Fibroblast of skin of scalp (primary cell): Measurements from ENCODE around the gene NFIA.
A peak's percentile ranks its signal among the peaks of the same experiment; 100 is the strongest.

ENCODE experiments used
- DNase-seq: peaks from one replicate; pipeline ENCODE4 v3.0.0-alpha.2; 2013

Gene NFIA

GRCh38 chr1:61378494-61379180 is 296.3 kb downstream of the NFIA start:
- DNase-seq, result no peak

GRCh38 chr1:61379693-61380092 is 297.3 kb downstream of the NFIA start:
- DNase-seq, result no peak

GRCh38 chr1:61380561-61380960 is 298.2 kb downstream of the NFIA start:
- no peak for DNase-seq

GRCh38 chr1:61386323-61386722 is 304.0 kb downstream of the NFIA start:
- DNase-seq, result no peak

- no peak for DNase-seq
These were observed 304.4 kb downstream of the NFIA start for GRCh38 chr1:61386770-61387169.

GRCh38 chr1:61387829-61388228 is 305.5 kb downstream of the NFIA start:
- DNase-seq, result no peak

- peak; percentile 73 for DNase-seq
These were observed 306.2 kb downstream of the NFIA start for GRCh38 chr1:61388566-61388965.

GRCh38 chr1:61389194-61389925 is 307.0 kb downstream of the NFIA start:
- DNase-seq, result no peak

- no peak for DNase-seq
These were observed 307.8 kb downstream of the NFIA start for GRCh38 chr1:61389926-61390845.

GRCh38 chr1:61391730-61392129 is 309.4 kb downstream of the NFIA start:
- no peak for DNase-seq

GRCh38 chr1:61392409-61393242 is 310.3 kb downstream of the NFIA start:
- no peak for DNase-seq

GRCh38 chr1:61393575-61393974 is 311.2 kb downstream of the NFIA start:
- DNase-seq, result no peak

GRCh38 chr1:61395146-61395800 is 312.9 kb downstream of the NFIA start:
- no peak for DNase-seq

- DNase-seq, result no peak
These were observed 315.1 kb downstream of the NFIA start for GRCh38 chr1:61397495-61397894.

GRCh38 chr1:61397935-61398334 is 315.6 kb downstream of the NFIA start:
- no peak for DNase-seq

GRCh38 chr1:61399199-61399598 is 316.8 kb downstream of the NFIA start:
- no peak for DNase-seq

GRCh38 chr1:61400131-61400770 is 317.9 kb downstream of the NFIA start:
- no peak for DNase-seq

GRCh38 chr1:61400997-61401396 is 318.6 kb downstream of the NFIA start:
- DNase-seq, result no peak

- no peak for DNase-seq
These were observed 321.6 kb downstream of the NFIA start for GRCh38 chr1:61403679-61404596.
